Activated CD8-positive, alpha-beta T cell treated with anti-CD3 and anti-CD28 coated beads for 36 hours (primary cell): Measurements from ENCODE around the gene MRPL53. TPM values are rescaled to one million over a fixed set of nuclear protein-coding genes. Genes with fewer than 3 reads are reported as not detected.

Experiments used
- ATAC-seq: fragments of 200-7000 bp; cut with Tn5 transposase; one replicate; pipeline ENCODE4 v1.10.0; 2021; ENCODE audit warnings: mild to moderate bottlenecking, moderate library complexity
- CTCF ChIA-PET: fragments of 350-600 bp; sonication (Branson Sonifier 250); formaldehyde crosslinking; loops from one replicate; lab custom pipeline; 2021; ENCODE audit warnings: antibody characterized with exemption; lab: Charles Lee
- POLR2A ChIA-PET: fragments of 350-600 bp; sonication (Branson Sonifier 250); formaldehyde crosslinking; loops from one replicate; lab custom pipeline; 2021; ENCODE audit warnings: antibody characterized with exemption; lab: Charles Lee
- DNase-seq: peaks from one replicate; pipeline ENCODE4 v3.0.0-alpha.2; 2020
- H3K27ac Mint-ChIP-seq: one replicate; pipeline ENCODE4 v1.8.0; 2021; ENCODE audit warnings: mild to moderate bottlenecking, mixed read lengths
- H3K27me3 Mint-ChIP-seq: one replicate; pipeline ENCODE4 v1.8.0; 2021; ENCODE audit warnings: mixed read lengths
- H3K36me3 Mint-ChIP-seq: one replicate; pipeline ENCODE4 v1.8.0; 2021; ENCODE audit warnings: low read depth, mixed read lengths
- H3K4me1 Mint-ChIP-seq: one replicate; pipeline ENCODE4 v1.8.0; 2021; ENCODE audit warnings: low read depth, mixed read lengths
- H3K4me3 Mint-ChIP-seq: one replicate; pipeline ENCODE4 v1.8.0; 2021; ENCODE audit warnings: mild to moderate bottlenecking, moderate library complexity, mixed read lengths
- H3K9me3 Mint-ChIP-seq: one replicate; pipeline ENCODE4 v1.8.0; 2021; ENCODE audit warnings: mixed read lengths
- intact Hi-C: fragments of 100-400 bp; cut with micrococcal nuclease; formaldehyde crosslinking; loops from one replicate; pipeline ENCODE4 v1.10.0; 2022
- total RNA-seq, 2 experiments: library from RNA; stranded (reverse); gene quantifications; one replicate each; pipeline ENCODE4 v1.2.3, GENCODE V29; 2021
- TF ChIP-seq, protein P1 (sequence below): fragments of 200-600 bp; IDR thresholded peaks from one replicate; pipeline ENCODE4 v1.8.0; 2022; ENCODE audit warnings: antibody characterized with exemption, mild to moderate bottlenecking

MRPL53 gene
- total RNA-seq, 2 experiments from 2014 or later = 111 to 113 TPM

DNA sequence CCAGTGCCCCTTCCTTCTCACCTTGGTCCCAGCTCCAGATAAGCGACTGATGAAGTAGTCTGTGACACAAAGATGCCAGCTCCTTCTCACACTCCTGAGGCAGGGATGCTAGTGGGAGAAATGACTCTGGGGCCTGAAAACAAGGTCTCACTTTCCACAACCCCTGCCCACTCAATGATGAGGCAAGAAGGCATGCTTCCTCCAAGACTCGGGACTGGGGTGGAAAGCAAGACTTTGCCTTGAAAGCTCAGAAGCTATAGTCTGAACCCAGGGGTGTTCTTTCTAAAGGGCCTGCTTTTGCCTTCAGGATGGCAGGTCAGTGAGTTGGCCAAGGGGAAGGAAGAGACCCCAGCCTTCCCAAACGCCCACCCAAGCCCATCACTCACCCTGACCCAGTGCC lies 9.0 kb upstream of the MRPL53 start:
- Mint-ChIP-seq H3K27me3 (no peaks in the 10 kb centered on the region), H3K4me1 (peaks cover 28% of the 10 kb centered on the region), H3K27ac (no peak overlapping the region), H3K9me3 (no peaks in the 10 kb centered on the region), H3K36me3 (peaks cover 29% of the 10 kb centered on the region), H3K4me3 (peak overlapping the region; percentile 86)
- TF ChIP-seq, protein P1, sequence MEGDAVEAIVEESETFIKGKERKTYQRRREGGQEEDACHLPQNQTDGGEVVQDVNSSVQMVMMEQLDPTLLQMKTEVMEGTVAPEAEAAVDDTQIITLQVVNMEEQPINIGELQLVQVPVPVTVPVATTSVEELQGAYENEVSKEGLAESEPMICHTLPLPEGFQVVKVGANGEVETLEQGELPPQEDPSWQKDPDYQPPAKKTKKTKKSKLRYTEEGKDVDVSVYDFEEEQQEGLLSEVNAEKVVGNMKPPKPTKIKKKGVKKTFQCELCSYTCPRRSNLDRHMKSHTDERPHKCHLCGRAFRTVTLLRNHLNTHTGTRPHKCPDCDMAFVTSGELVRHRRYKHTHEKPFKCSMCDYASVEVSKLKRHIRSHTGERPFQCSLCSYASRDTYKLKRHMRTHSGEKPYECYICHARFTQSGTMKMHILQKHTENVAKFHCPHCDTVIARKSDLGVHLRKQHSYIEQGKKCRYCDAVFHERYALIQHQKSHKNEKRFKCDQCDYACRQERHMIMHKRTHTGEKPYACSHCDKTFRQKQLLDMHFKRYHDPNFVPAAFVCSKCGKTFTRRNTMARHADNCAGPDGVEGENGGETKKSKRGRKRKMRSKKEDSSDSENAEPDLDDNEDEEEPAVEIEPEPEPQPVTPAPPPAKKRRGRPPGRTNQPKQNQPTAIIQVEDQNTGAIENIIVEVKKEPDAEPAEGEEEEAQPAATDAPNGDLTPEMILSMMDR = no peak
- DNase-seq = no peak
- intact Hi-C loops = loop anchor here (5.0 kb wide), 1 partner anchor 51 kb away; no protein-coding TSS in a partner anchor
- no peak for ATAC-seq
- ChIA-PET POLR2A (interaction anchor here (0.6 to 4.2 kb wide), 11 partner anchors 8 to 190 kb away, joined by 3 to 48 read pairs (median 10); partner anchors contain the start of genes AUP1, HTRA2, INO80B and LBX2), CTCF (interaction anchor here (1.0 to 5.9 kb wide), 15 partner anchors 9 to 147 kb away, joined by 3 to 108 read pairs (median 9); partner anchors contain the start of genes INO80B, LBX2, MOGS and MRPL53)

GRCh38 chr2:74474899-74475298 lies 2.4 kb upstream of the MRPL53 start:
- no peak for ATAC-seq
- TF ChIP-seq, protein P1 = peak; percentile 45
- Mint-ChIP-seq H3K9me3 (no peaks in the 10 kb centered on the region), H3K27me3 (no peaks in the 10 kb centered on the region), H3K36me3 (peaks cover 33% of the 10 kb centered on the region), H3K27ac (no peak overlapping the region), H3K4me3 (no peak overlapping the region), H3K4me1 (peaks cover 21% of the 10 kb centered on the region)
- intact Hi-C loops = no loop called here
- no peak for DNase-seq
- ChIA-PET CTCF (interaction anchor here (0.9 to 3.8 kb wide), 8 partner anchors 8 to 208 kb away, joined by 3 to 20 read pairs (median 4); partner anchors contain the start of genes CCDC142, DQX1 and TTC31), POLR2A (interaction anchor here (1.0 to 2.9 kb wide), 4 partner anchors 7 to 21 kb away, joined by 3 to 43 read pairs (median 4); partner anchors contain the start of genes CCDC142 and TTC31)

- Mint-ChIP-seq H3K36me3 (peaks cover 33% of the 10 kb centered on the region), H3K27ac (no peak overlapping the region), H3K9me3 (no peaks in the 10 kb centered on the region), H3K27me3 (no peaks in the 10 kb centered on the region), H3K4me3 (no peak overlapping the region), H3K4me1 (peaks cover 22% of the 10 kb centered on the region)
- intact Hi-C loops = no loop called here
- DNase-seq = no peak
- ATAC-seq = no peak
- ChIA-PET CTCF (interaction anchor here (0.7 to 3.8 kb wide), 7 partner anchors 8 to 114 kb away, joined by 3 to 20 read pairs (median 4); partner anchors contain the start of genes CCDC142, DQX1 and TTC31), POLR2A (interaction anchor here (1.0 to 2.9 kb wide), 3 partner anchors 8 to 21 kb away, joined by 3 to 43 read pairs (median 4); partner anchors contain the start of genes CCDC142 and TTC31)
- TF ChIP-seq, protein P1 = no peak
These were observed 2.0 kb upstream of the MRPL53 start for GRCh38 chr2:74474481-74474880.

DNA sequence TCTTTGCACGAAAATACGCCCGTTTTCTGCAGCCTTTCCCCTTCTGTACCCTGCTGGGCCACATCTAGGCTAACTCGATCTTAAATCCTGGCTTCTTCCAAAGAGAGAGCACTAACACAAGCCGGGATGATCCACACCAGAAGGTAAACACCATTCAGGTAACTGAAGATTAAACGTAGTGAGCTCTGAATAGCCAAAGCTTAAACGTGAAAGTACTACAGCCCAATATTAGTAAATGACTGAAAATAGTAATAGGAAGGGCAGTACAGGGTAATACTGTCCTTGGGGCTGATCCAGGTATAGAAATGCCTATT lies 422 bp upstream of the MRPL53 start:
- H3K4me1 Mint-ChIP-seq = peaks cover 19% of the 10 kb centered on the region
- intact Hi-C loops = no loop called here
- POLR2A ChIA-PET = interaction anchor here (0.6 to 3.2 kb wide), 17 partner anchors 8 to 736 kb away, joined by 3 to 43 read pairs (median 4); partner anchors contain the start of genes C2orf81, CCDC142, INO80B and TPRKB
- H3K36me3 Mint-ChIP-seq = peaks cover 29% of the 10 kb centered on the region
- CTCF ChIA-PET = interaction anchor here (1.0 to 3.8 kb wide), 8 partner anchors 9 to 115 kb away, joined by 3 to 35 read pairs (median 6); partner anchors contain the start of genes CCDC142, TTC31 and WBP1
- peak overlapping the region; percentile 95 for H3K4me3 Mint-ChIP-seq
- H3K27me3 Mint-ChIP-seq = no peaks in the 10 kb centered on the region
- TF ChIP-seq, protein P1 = no peak
- peak overlapping the region; percentile 93 for H3K27ac Mint-ChIP-seq
- no peaks in the 10 kb centered on the region for H3K9me3 Mint-ChIP-seq
- ATAC-seq (no peak), DNase-seq (no peak)
